Ishikawa (cell line): ENCODE results near the gene BCL6.

Experiments
- EGR1 ChIP-seq: IDR thresholded peaks from 2 replicates; pipeline ENCODE4 v1.6.1; 2012
- EP300 ChIP-seq: IDR thresholded peaks from 2 replicates; pipeline ENCODE4 v1.6.1; 2012; ENCODE audit warnings: borderline replicate concordance
- RAD21 ChIP-seq: IDR thresholded peaks from 2 replicates; pipeline ENCODE4 v1.6.1; 2012; ENCODE audit warnings: low read depth
- YY1 ChIP-seq: IDR thresholded peaks from 2 replicates; pipeline ENCODE4 v1.6.1; 2012; ENCODE audit warnings: low read depth

DNA sequence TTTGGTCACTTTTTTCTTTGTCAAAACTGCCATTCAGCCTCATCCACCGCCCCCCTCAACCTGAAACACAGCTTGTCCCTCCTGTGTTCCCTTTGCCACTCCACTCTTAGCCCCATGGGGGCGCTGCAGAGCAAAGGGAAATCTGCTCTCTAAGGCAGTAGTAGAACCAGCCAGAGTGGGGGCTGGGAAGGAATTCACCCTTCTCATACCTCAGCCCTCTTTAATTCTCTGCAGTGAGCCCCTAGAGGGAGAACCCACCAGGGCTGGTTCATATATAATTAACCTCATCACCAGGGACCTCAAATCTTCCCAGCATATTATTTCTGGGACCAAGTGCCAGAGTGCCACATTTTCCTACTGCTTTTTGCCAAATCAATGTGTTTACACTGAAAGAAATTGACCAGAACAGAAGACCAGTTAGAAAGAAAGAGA lies 2.8 kb upstream of the BCL6 start:
- TF ChIP-seq YY1 = no peak
- TF ChIP-seq EGR1 = no peak
- no peak for TF ChIP-seq EP300
- TF ChIP-seq RAD21 = peak; percentile 99
